CD8-positive, alpha-beta memory T cell (primary cell): ENCODE measurements around the gene SYT17. TPM values are rescaled to one million over a fixed set of nuclear protein-coding genes. Genes with fewer than 3 reads are reported as not detected.

Experiments
- CTCF ChIA-PET: fragments of 350-600 bp; sonication (Branson Sonifier 250); formaldehyde crosslinking; loops from one replicate; lab custom pipeline; 2021; ENCODE audit warnings: antibody characterized with exemption; lab: Charles Lee
- POLR2A ChIA-PET: fragments of 350-600 bp; sonication (Branson Sonifier 250); formaldehyde crosslinking; loops from one replicate; lab custom pipeline; 2021; ENCODE audit warnings: antibody characterized with exemption; lab: Charles Lee
- DNase-seq, 5 donors: peaks; one replicate each; pipeline versions ENCODE4 v3.0.0 to v3.0.0-alpha.2; 2020 to 2022; ENCODE audit warnings: mixed read lengths in 1 of 5
- H3K27ac ChIP-seq: one replicate; pipeline ENCODE4 v1.7.0; 2013; ENCODE audit warnings: low read depth, mild to moderate bottlenecking, low read length, moderate library complexity
- H3K27me3 ChIP-seq: 2 replicates; pipeline ENCODE4 v1.7.0; 2013; ENCODE audit warnings: low read length, mild to moderate bottlenecking; ENCODE audit not compliant: insufficient read depth, poor library complexity, severe bottlenecking
- H3K36me3 ChIP-seq: 2 replicates; pipeline ENCODE4 v1.7.0; 2013; ENCODE audit warnings: mild to moderate bottlenecking, low read length, moderate library complexity; ENCODE audit not compliant: insufficient read depth
- H3K4me1 ChIP-seq: 2 replicates; pipeline ENCODE4 v1.7.0; 2013; ENCODE audit warnings: mild to moderate bottlenecking, low read length, moderate library complexity; ENCODE audit not compliant: insufficient read depth
- H3K4me3 ChIP-seq: 2 replicates; pipeline ENCODE4 v1.7.0; 2013; ENCODE audit warnings: mild to moderate bottlenecking, low read length
- H3K9me3 ChIP-seq: 2 replicates; pipeline ENCODE4 v1.7.0; 2013; ENCODE audit warnings: mild to moderate bottlenecking, low read length
- H3K27ac Mint-ChIP-seq, 8 donors: one replicate each; pipeline ENCODE4 v1.8.0; 2020 to 2021; ENCODE audit warnings: mixed read lengths in 8 of 8, mild to moderate bottlenecking in 6 of 8, inconsistent platforms in 3 of 8, moderate library complexity in 3 of 8
- H3K27me3 Mint-ChIP-seq, 2 donors: one replicate each; pipeline ENCODE4 v1.8.0; 2020 to 2021; ENCODE audit warnings: mixed read lengths in 2 of 2, mild to moderate bottlenecking in 1 of 2, moderate library complexity in 1 of 2
- H3K36me3 Mint-ChIP-seq, 3 donors: one replicate each; pipeline ENCODE4 v1.8.0; 2020 to 2021; ENCODE audit warnings: mixed read lengths in 3 of 3, inconsistent platforms in 1 of 3, mild to moderate bottlenecking in 1 of 3
- H3K4me1 Mint-ChIP-seq, 3 donors: one replicate each; pipeline ENCODE4 v1.8.0; 2020 to 2021; ENCODE audit warnings: mixed read lengths in 3 of 3, inconsistent platforms in 1 of 3, mild to moderate bottlenecking in 1 of 3
- H3K4me3 Mint-ChIP-seq, 7 donors: one replicate each; pipeline ENCODE4 v1.8.0; 2020 to 2021; ENCODE audit warnings: mixed read lengths in 7 of 7, mild to moderate bottlenecking in 6 of 7, moderate library complexity in 4 of 7, inconsistent platforms in 2 of 7
- H3K9me3 Mint-ChIP-seq, 5 donors: one replicate each; pipeline ENCODE4 v1.8.0; 2020 to 2022; ENCODE audit warnings: mixed read lengths in 5 of 5, mild to moderate bottlenecking in 3 of 5, moderate library complexity in 2 of 5, inconsistent platforms in 1 of 5
- polyA plus RNA-seq: library from polyadenylated mRNA; unstranded; fragments of 300-500 nt; fragmentation: Illumina TruSeq; gene quantifications from one replicate; pipeline ENCODE4 v1.2.3, GENCODE V29; 2021
- total RNA-seq, 2 experiments: library from RNA; stranded (reverse); gene quantifications; one replicate each; pipeline ENCODE4 v1.2.3, GENCODE V29; 2021

Gene SYT17
- total and polyA plus RNA-seq, 3 experiments from 2014 or later: not detected

- no peak overlapping the region for H3K27ac Mint-ChIP-seq
- H3K9me3 ChIP-seq: no peaks in the 10 kb centered on the region
- H3K27me3 Mint-ChIP-seq: peaks cover 2 to 3% of the 10 kb centered on the region in 2 donors
- POLR2A ChIA-PET: no interaction called here
- H3K4me3 ChIP-seq: no peak overlapping the region
- H3K36me3 ChIP-seq: no peaks in the 10 kb centered on the region
- H3K36me3 Mint-ChIP-seq: no peaks in the 10 kb centered on the region
- H3K4me1 Mint-ChIP-seq: no peaks in the 10 kb centered on the region
- no peaks in the 10 kb centered on the region for H3K4me1 ChIP-seq
- no peak overlapping the region for H3K4me3 Mint-ChIP-seq
- no peak for DNase-seq
- no peak overlapping the region for H3K27ac ChIP-seq
- no peaks in the 10 kb centered on the region for H3K27me3 ChIP-seq
- H3K9me3 Mint-ChIP-seq: peaks cover 8 to 12% (median 9%) of the 10 kb centered on the region in 5 donors
- CTCF ChIA-PET: no interaction called here
Observed at GRCh38 chr16:19230575-19230974, 62.5 kb downstream of the SYT17 start.

DNA sequence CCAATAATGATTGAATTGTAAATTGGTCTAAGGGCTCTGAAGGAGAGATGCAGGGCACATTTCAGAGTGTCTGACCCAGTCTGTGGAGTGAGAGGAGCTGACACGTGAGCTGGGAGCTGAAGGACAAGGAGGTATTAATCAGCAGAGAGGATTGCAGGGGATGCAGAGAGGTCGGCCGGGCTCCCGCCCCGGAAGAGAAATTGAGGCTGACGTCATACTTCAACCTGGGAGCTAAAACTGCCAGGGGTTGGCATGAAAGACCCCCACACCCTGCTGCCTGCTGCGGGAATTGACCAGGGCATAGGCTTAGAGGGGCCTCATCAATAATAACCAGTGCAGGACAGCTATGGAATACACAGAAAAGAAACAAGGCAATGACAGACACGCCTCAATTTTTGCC is 63.8 kb downstream of the SYT17 start:
- ChIA-PET CTCF (no interaction called here), POLR2A (no interaction called here)
- Histone ChIP-seq H3K27ac (no peak overlapping the region), H3K4me1 (no peaks in the 10 kb centered on the region), H3K27me3 (no peaks in the 10 kb centered on the region), H3K9me3 (no peaks in the 10 kb centered on the region), H3K4me3 (no peak overlapping the region), H3K36me3 (no peaks in the 10 kb centered on the region)
- no peak for DNase-seq
- Mint-ChIP-seq H3K4me1 (no peaks in the 10 kb centered on the region), H3K27ac (no peak overlapping the region), H3K36me3 (no peaks in the 10 kb centered on the region), H3K4me3 (no peak overlapping the region), H3K9me3 (peaks cover 11 to 20% (median 15%) of the 10 kb centered on the region in 5 donors), H3K27me3 (peaks cover 2 to 3% of the 10 kb centered on the region in 2 donors)

DNA sequence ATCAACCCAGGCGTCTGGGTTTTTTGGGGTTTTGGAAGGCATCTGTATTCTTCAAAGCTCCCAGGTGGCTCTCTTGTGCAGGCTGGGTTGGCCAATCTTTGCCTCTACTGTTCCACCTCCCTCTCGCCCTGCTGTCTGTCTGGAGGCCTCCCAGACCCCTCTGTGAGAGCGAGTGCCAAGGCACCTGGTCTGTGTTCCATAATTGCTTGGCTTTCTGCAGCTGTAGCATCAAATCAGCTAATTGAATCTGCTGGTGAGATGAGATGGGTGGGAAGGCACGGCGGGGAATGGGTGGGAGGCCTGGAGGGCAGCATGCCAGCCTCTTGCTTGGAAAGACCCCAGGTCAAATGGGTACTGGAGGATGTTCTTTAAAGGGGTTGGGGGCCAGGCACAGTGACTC is 64.9 kb downstream of the SYT17 start:
- POLR2A ChIA-PET: no interaction called here
- H3K36me3 Mint-ChIP-seq: no peaks in the 10 kb centered on the region

DNA sequence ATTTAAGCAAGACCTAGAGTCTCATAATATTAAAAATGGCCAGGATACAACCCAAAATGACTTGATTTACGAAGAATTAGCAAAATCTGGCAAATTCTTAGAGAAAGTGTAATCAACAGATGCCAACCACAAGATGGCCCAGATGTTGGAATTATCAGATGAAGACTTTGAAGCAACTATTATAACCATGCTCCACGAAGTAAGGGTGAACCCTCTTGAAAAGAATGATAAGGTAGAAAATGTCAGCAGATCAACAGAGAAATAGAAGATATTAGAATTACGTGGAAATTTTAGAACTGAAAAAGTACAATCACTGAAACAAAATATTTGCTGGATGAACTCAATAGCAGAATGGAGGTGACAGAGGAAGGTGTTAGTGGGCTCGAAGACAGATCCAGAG is 67.4 kb downstream of the SYT17 start:
- ChIA-PET CTCF (no interaction called here), POLR2A (no interaction called here)
- no peak for DNase-seq
- no peaks in the 10 kb centered on the region for H3K27me3 ChIP-seq
- H3K9me3 ChIP-seq: no peaks in the 10 kb centered on the region
- Mint-ChIP-seq H3K27ac (peak overlapping the region in 1 of 8 donors; percentile 24), H3K4me1 (no peaks in the 10 kb centered on the region), H3K9me3 (peaks cover 10 to 22% (median 14%) of the 10 kb centered on the region in 5 donors), H3K27me3 (no peaks in the 10 kb centered on the region), H3K36me3 (no peaks in the 10 kb centered on the region), H3K4me3 (no peak overlapping the region)
- no peaks in the 10 kb centered on the region for H3K36me3 ChIP-seq
- no peak overlapping the region for H3K4me3 ChIP-seq
- H3K4me1 ChIP-seq: no peaks in the 10 kb centered on the region
- H3K27ac ChIP-seq: no peak overlapping the region

More for the DNA sequence above, 64.9 kb downstream of the SYT17 start:
- H3K27ac Mint-ChIP-seq: no peak overlapping the region
- DNase-seq: no peak
- Histone ChIP-seq H3K36me3 (no peaks in the 10 kb centered on the region), H3K27me3 (no peaks in the 10 kb centered on the region), H3K9me3 (no peaks in the 10 kb centered on the region), H3K4me1 (no peaks in the 10 kb centered on the region), H3K4me3 (no peak overlapping the region), H3K27ac (no peak overlapping the region)
- H3K9me3 Mint-ChIP-seq: peaks cover 12 to 20% (median 14%) of the 10 kb centered on the region in 5 donors
- peaks cover 2 to 3% of the 10 kb centered on the region in 2 donors for H3K27me3 Mint-ChIP-seq
- H3K4me3 Mint-ChIP-seq: no peak overlapping the region
- CTCF ChIA-PET: no interaction called here
- H3K4me1 Mint-ChIP-seq: no peaks in the 10 kb centered on the region

DNA sequence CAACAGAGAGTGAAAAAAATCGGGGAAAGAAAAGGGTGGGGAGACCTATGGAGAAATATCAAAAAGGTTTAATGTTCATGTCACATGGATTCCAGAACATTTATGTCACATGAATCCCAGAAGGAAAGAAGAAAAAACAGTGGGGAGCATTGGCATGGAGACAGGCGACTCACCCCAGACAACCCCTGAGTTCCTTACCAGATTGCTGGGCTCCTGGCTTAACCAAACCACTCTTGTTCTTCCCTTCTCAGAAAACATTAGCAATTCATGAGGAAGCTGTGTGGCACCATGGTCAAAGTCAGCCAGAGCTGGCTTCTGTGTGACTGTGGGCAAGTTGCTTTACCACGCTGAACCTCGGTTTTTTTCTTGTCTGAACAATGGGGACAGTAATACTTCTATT is 67.8 kb downstream of the SYT17 start:
- Mint-ChIP-seq H3K27me3 (no peaks in the 10 kb centered on the region), H3K4me3 (no peak overlapping the region), H3K9me3 (peaks cover 10 to 22% (median 14%) of the 10 kb centered on the region in 5 donors), H3K27ac (no peak overlapping the region), H3K36me3 (no peaks in the 10 kb centered on the region), H3K4me1 (no peaks in the 10 kb centered on the region)
- Histone ChIP-seq H3K4me1 (no peaks in the 10 kb centered on the region), H3K36me3 (no peaks in the 10 kb centered on the region), H3K27me3 (no peaks in the 10 kb centered on the region), H3K27ac (no peak overlapping the region), H3K4me3 (no peak overlapping the region), H3K9me3 (no peaks in the 10 kb centered on the region)
- no peak for DNase-seq
- CTCF ChIA-PET: no interaction called here
- POLR2A ChIA-PET: no interaction called here

DNA sequence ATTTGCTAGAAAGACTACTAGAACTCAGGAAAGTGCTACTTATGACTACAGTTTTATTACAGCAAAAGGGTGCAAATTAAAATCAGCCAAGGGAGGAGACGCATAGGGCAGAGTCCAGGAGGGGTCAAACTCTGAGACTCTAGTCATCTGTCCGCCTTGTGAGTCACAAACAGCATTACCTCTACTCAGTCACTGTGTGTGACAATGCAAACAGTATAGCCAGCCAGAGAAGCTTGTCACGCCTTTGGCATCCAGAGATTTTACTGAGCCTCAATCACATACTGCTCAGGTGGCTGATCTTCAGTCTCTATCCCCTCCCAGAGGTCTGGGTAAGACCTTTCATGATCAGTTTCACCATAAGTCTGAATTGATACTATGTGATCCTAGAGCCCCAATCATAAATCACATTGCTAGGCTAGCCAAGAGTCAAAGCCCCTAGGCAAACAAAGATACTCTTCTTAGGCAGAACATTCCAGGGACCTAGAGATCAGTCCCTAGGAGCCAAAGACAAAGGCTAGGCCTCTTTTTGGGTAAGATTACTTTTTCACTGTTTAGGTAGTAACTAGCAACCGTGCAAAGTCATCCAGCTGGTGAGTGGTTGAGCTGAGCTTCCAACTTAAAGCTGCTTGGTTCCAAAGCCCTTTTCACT is 68.6 kb downstream of the SYT17 start:
- Mint-ChIP-seq H3K4me1 (no peaks in the 10 kb centered on the region), H3K36me3 (no peaks in the 10 kb centered on the region), H3K27ac (no peak overlapping the region), H3K27me3 (no peaks in the 10 kb centered on the region), H3K9me3 (peaks cover 10 to 20% (median 14%) of the 10 kb centered on the region in 5 donors), H3K4me3 (no peak overlapping the region)
- Histone ChIP-seq H3K9me3 (no peaks in the 10 kb centered on the region), H3K27me3 (no peaks in the 10 kb centered on the region), H3K27ac (no peak overlapping the region), H3K36me3 (no peaks in the 10 kb centered on the region), H3K4me1 (no peaks in the 10 kb centered on the region), H3K4me3 (no peak overlapping the region)
- DNase-seq: no peak
- POLR2A ChIA-PET: no interaction called here
- CTCF ChIA-PET: no interaction called here

DNA sequence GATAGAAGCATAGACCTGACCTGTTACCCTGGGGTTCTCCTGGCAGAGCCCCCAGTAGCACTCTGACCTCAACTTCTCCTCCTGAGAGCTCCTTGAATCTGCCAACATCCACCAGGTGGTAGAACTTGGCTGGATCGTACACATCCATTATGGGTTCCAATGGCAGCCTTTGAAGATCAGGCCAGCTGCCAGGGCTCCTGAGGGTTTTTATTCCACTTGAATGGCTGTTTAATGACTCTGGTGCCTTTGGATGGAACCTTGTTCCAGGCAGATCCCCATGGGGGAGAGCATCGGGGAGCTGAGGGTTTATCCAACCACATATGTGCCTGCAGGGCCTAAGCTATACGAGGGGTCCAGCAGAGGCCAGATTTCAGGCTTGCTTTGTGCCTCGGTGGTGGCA is 70.4 kb downstream of the SYT17 start:
- Mint-ChIP-seq H3K27me3 (peaks cover 2 to 3% of the 10 kb centered on the region in 2 donors), H3K4me1 (no peaks in the 10 kb centered on the region), H3K9me3 (peaks cover 10 to 19% (median 17%) of the 10 kb centered on the region in 5 donors), H3K4me3 (no peak overlapping the region), H3K36me3 (no peaks in the 10 kb centered on the region), H3K27ac (no peak overlapping the region)
- H3K4me3 ChIP-seq: no peak overlapping the region
- no peaks in the 10 kb centered on the region for H3K36me3 ChIP-seq
- POLR2A ChIA-PET: no interaction called here
- H3K4me1 ChIP-seq: no peaks in the 10 kb centered on the region
- CTCF ChIA-PET: no interaction called here
- H3K27ac ChIP-seq: no peak overlapping the region
- no peaks in the 10 kb centered on the region for H3K27me3 ChIP-seq
- no peak for DNase-seq
- H3K9me3 ChIP-seq: no peaks in the 10 kb centered on the region

DNA sequence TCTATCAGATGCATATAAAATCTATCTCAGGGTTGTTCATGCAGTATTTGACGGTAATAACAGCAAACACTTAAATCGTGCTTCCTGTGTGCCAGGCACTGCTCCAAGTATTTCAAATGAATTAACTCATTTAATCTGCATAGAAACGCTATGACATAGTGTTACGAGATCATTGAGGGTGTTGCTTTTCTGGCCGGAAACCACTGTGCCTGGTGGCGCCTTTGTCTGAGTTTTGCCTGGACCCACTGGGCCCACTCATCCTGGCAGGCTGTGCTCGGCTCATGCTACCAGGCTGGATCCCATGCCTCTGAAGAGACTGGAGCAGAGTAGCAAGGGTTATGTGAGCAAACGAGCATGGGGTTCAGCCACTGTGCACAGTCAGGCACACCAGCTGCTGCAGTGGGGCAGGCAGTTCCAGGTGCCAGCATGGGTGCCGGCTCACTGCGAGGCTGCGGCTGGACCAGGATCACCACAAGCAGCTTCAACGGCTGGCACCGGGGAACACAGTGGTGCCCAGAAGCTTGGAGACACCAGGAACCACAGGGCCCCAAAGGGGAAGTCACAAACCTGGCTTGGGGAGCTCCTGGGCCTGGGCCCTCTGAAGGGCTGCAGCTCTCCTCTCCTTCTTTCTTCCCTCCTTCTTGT is 71.6 kb downstream of the SYT17 start:
- Mint-ChIP-seq H3K9me3 (peaks cover 10 to 19% (median 17%) of the 10 kb centered on the region in 5 donors), H3K27me3 (peaks cover 2 to 3% of the 10 kb centered on the region in 2 donors), H3K4me3 (no peak overlapping the region), H3K4me1 (no peaks in the 10 kb centered on the region), H3K27ac (no peak overlapping the region), H3K36me3 (no peaks in the 10 kb centered on the region)
- DNase-seq: no peak
- no peaks in the 10 kb centered on the region for H3K9me3 ChIP-seq
- no peaks in the 10 kb centered on the region for H3K4me1 ChIP-seq
- ChIA-PET CTCF (no interaction called here), POLR2A (no interaction called here)
- H3K36me3 ChIP-seq: no peaks in the 10 kb centered on the region
- no peak overlapping the region for H3K4me3 ChIP-seq
- no peaks in the 10 kb centered on the region for H3K27me3 ChIP-seq
- no peak overlapping the region for H3K27ac ChIP-seq
